ENCODE data around the gene ATXN1.

DNA sequence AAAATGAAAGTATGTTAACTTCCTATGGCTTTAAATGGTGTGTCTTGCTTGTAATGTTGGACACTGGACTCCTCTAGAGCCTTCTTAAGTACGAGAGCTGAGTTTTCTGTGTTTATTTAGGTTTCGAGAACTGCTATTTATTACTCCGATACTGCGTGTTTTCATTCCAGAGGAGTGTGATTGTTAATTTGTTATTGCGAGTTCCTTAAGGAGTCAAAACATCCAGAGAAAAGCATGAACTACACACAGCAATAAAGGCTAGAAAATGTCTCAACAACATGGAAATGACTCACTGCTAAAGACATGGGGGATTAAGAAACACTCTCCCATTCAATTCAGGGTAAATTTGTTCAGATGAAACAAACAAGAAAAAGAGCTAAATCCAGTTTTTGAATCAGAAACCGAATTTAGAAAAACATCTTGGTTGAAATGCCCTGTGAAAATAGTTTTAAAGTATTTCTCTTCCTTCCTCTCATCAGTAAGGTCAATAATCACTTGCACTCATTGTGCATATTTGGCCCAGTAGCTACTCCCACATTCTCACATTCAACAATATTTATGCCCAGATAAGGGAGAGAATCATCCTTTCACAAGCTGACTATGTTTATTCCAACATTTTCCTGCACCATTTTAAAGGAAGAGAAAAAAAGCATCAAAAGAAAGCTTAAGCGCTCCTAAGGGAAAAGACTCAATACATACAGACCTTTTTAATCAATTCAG, 36.0 kb downstream of the ATXN1 start:
- TF ChIP-seq, protein P1, sequence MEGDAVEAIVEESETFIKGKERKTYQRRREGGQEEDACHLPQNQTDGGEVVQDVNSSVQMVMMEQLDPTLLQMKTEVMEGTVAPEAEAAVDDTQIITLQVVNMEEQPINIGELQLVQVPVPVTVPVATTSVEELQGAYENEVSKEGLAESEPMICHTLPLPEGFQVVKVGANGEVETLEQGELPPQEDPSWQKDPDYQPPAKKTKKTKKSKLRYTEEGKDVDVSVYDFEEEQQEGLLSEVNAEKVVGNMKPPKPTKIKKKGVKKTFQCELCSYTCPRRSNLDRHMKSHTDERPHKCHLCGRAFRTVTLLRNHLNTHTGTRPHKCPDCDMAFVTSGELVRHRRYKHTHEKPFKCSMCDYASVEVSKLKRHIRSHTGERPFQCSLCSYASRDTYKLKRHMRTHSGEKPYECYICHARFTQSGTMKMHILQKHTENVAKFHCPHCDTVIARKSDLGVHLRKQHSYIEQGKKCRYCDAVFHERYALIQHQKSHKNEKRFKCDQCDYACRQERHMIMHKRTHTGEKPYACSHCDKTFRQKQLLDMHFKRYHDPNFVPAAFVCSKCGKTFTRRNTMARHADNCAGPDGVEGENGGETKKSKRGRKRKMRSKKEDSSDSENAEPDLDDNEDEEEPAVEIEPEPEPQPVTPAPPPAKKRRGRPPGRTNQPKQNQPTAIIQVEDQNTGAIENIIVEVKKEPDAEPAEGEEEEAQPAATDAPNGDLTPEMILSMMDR (optimal IDR thresholded peaks at IDR 0.05 in 1 of 3, IDR thresholded peaks at IDR 0.05 in 1 of 3, conservative IDR thresholded peaks at IDR 0.05 in 1 of 3; ENCODE audit: extremely low read depth in 1 of 3, insufficient read depth in 2 of 3, low read length in 3 of 3): no peak
- no peak for TF ChIP-seq EZH2 (IDR thresholded peaks at IDR 0.05; ENCODE audit: low read length)

Measured in keratinocyte (primary cell).